ENCODE results near the gene RDM1. TPM values are rescaled to one million over a fixed set of nuclear protein-coding genes. Genes with fewer than 3 reads are reported as not detected.

RDM1 gene
- total RNA-seq, 4 donors from 2014 or later, result not detected

GRCh38 chr17:35875800-35876139, 54.8 kb downstream of the RDM1 start:
- DNase-seq (no peak), ATAC-seq (no peak)
- H3K4me1 ChIP-seq, result no peaks in the 10 kb centered on the region
- no peak overlapping the region for H3K4me3 ChIP-seq
- no peaks in the 10 kb centered on the region for H3K27me3 ChIP-seq
- no peak overlapping the region for H3K27ac ChIP-seq
- in situ Hi-C loops (cut with MboI; ENCODE audit: low sequenced_read_pairs in 4 of 4) (no loop called here), intact Hi-C loops (cut with DNase I; ENCODE audit: low total_unique reads) (no loop called here)
- H3K9me3 ChIP-seq, result no peaks in the 10 kb centered on the region
- H3K36me3 ChIP-seq, result no peaks in the 10 kb centered on the region
- TF ChIP-seq CTCF (IDR thresholded peaks at IDR 0.05 in 4 of 5, conservative IDR thresholded peaks at IDR 0.05 in 1 of 5) (no peak), POLR2A (IDR thresholded peaks at IDR 0.05) (no peak)

GRCh38 chr17:35875072-35875799, 55.3 kb downstream of the RDM1 start:
- Histone ChIP-seq H3K9me3 (no peaks in the 10 kb centered on the region), H3K27ac (no peak overlapping the region), H3K27me3 (no peaks in the 10 kb centered on the region), H3K4me3 (no peak overlapping the region), H3K4me1 (no peaks in the 10 kb centered on the region), H3K36me3 (no peaks in the 10 kb centered on the region)
- TF ChIP-seq POLR2A (IDR thresholded peaks at IDR 0.05) (no peak), CTCF (IDR thresholded peaks at IDR 0.05 in 4 of 5, conservative IDR thresholded peaks at IDR 0.05 in 1 of 5) (no peak)
- in situ Hi-C loops (cut with MboI; ENCODE audit: low sequenced_read_pairs in 4 of 4) (no loop called here), intact Hi-C loops (cut with DNase I; ENCODE audit: low total_unique reads) (no loop called here)
- ATAC-seq, result no peak
- DNase-seq, result no peak

GRCh38 chr17:35872196-35872980, 58.2 kb downstream of the RDM1 start:
- Histone ChIP-seq H3K4me1 (no peaks in the 10 kb centered on the region), H3K36me3 (no peaks in the 10 kb centered on the region), H3K4me3 (no peak overlapping the region), H3K27ac (no peak overlapping the region), H3K9me3 (no peaks in the 10 kb centered on the region), H3K27me3 (no peaks in the 10 kb centered on the region)
- DNase-seq (no peak), ATAC-seq (no peak)
- in situ Hi-C loops (cut with MboI; ENCODE audit: low sequenced_read_pairs in 4 of 4) (loop anchor here in 1 of 4 donors (25.0 kb wide), 1 partner anchor 90 kb away; no protein-coding TSS in a partner anchor), intact Hi-C loops (cut with DNase I; ENCODE audit: low total_unique reads) (no loop called here)
- TF ChIP-seq POLR2A (IDR thresholded peaks at IDR 0.05) (no peak), CTCF (IDR thresholded peaks at IDR 0.05 in 4 of 5, conservative IDR thresholded peaks at IDR 0.05 in 1 of 5) (no peak)

GRCh38 chr17:35870906-35871819, 59.4 kb downstream of the RDM1 start:
- intact Hi-C loops (cut with DNase I; ENCODE audit: low total_unique reads), result no loop called here
- no peaks in the 10 kb centered on the region for H3K9me3 ChIP-seq
- in situ Hi-C loops (cut with MboI; ENCODE audit: low sequenced_read_pairs in 4 of 4), result loop anchor here in 1 of 4 donors (25.0 kb wide), 1 partner anchor 91 kb away; no protein-coding TSS in a partner anchor
- DNase-seq, result no peak
- no peak for TF ChIP-seq CTCF (IDR thresholded peaks at IDR 0.05 in 4 of 5, conservative IDR thresholded peaks at IDR 0.05 in 1 of 5)
- no peak for TF ChIP-seq POLR2A (IDR thresholded peaks at IDR 0.05)
- H3K27ac ChIP-seq, result no peak overlapping the region
- H3K27me3 ChIP-seq, result no peaks in the 10 kb centered on the region
- H3K4me3 ChIP-seq, result no peak overlapping the region
- H3K4me1 ChIP-seq, result no peaks in the 10 kb centered on the region
- ATAC-seq, result no peak
- H3K36me3 ChIP-seq, result no peaks in the 10 kb centered on the region

All from gastrocnemius medialis (tissue), 4 donors.